Measurements from ENCODE around the gene ERCC5. TPM values are rescaled to one million over a fixed set of nuclear protein-coding genes. Genes with fewer than 3 reads are reported as not detected.

ERCC5 gene
- total and polyA plus RNA-seq, 4 donors: 17.7 to 44.8 (median 24.7) TPM

DNA sequence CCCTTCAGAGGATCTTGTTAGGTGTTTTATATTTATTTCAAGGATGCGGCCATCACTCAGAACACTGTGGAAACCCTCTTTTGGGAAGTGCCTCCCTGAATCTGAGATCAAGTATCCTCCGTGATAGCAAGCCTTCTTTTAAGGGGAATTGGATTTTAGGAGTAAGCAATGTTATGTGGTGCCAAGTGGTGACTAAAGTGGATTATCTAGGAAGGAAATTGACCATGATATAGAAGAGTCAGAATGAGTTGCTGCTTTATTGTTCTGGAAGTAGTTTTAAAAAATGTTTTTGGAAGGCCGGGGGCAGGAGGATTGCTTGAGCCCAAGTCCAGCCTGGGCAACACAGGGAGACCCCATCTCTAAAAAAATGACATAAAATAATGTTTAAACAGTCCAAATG is 6.7 kb downstream of the ERCC5 start:
- Histone ChIP-seq H3K9ac (ENCODE audit: low read depth in 1 of 2, low read length in 2 of 2) (no peak overlapping the region), H3K9me3 (ENCODE audit: control insufficient read depth in 4 of 4, low read length in 3 of 4) (no peaks in the 10 kb centered on the region), H3K27me3 (ENCODE audit: control insufficient read depth in 4 of 4, insufficient read depth in 4 of 4, low read length in 3 of 4) (no peaks in the 10 kb centered on the region), H3K27ac (ENCODE audit: low read depth in 1 of 2, low read length in 2 of 2) (no peak overlapping the region), H3K4me1 (ENCODE audit: control insufficient read depth in 4 of 4, insufficient read depth in 4 of 4, low read length in 3 of 4) (peaks cover 3 to 20% (median 17%) of the 10 kb centered on the region in 4 donors), H3K4me3 (ENCODE audit: low read depth in 1 of 3, low read length in 3 of 3) (no peak overlapping the region), H3K36me3 (ENCODE audit: control insufficient read depth in 4 of 4, insufficient read depth in 3 of 4, low read depth in 1 of 4, low read length in 3 of 4) (peaks cover 3 to 34% (median 33%) of the 10 kb centered on the region in 4 donors)
- no peak for DNase-seq (ENCODE audit: low spot score)
- TF ChIP-seq TAF1 (conservative IDR thresholded peaks at IDR 0.05): no peak
- TF ChIP-seq, protein P1, sequence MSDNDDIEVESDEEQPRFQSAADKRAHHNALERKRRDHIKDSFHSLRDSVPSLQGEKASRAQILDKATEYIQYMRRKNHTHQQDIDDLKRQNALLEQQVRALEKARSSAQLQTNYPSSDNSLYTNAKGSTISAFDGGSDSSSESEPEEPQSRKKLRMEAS (IDR thresholded peaks at IDR 0.05): no peak
- no peak for TF ChIP-seq RAD21 (IDR thresholded peaks at IDR 0.05)
- TF ChIP-seq, protein P2, sequence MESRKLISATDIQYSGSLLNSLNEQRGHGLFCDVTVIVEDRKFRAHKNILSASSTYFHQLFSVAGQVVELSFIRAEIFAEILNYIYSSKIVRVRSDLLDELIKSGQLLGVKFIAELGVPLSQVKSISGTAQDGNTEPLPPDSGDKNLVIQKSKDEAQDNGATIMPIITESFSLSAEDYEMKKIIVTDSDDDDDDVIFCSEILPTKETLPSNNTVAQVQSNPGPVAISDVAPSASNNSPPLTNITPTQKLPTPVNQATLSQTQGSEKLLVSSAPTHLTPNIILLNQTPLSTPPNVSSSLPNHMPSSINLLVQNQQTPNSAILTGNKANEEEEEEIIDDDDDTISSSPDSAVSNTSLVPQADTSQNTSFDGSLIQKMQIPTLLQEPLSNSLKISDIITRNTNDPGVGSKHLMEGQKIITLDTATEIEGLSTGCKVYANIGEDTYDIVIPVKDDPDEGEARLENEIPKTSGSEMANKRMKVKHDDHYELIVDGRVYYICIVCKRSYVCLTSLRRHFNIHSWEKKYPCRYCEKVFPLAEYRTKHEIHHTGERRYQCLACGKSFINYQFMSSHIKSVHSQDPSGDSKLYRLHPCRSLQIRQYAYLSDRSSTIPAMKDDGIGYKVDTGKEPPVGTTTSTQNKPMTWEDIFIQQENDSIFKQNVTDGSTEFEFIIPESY (IDR thresholded peaks at IDR 0.05): no peak
- TF ChIP-seq SP1 (IDR thresholded peaks at IDR 0.05): no peak
- no peak for TF ChIP-seq RXRA (IDR thresholded peaks at IDR 0.05)
- no peak for TF ChIP-seq GABPA (IDR thresholded peaks at IDR 0.05 in 1 of 2, conservative IDR thresholded peaks at IDR 0.05 in 1 of 2)
- TF ChIP-seq FOXA2 (IDR thresholded peaks at IDR 0.05): no peak
- WGBS: 84% methylated on average over 3 of the region's 3 CpGs

DNA sequence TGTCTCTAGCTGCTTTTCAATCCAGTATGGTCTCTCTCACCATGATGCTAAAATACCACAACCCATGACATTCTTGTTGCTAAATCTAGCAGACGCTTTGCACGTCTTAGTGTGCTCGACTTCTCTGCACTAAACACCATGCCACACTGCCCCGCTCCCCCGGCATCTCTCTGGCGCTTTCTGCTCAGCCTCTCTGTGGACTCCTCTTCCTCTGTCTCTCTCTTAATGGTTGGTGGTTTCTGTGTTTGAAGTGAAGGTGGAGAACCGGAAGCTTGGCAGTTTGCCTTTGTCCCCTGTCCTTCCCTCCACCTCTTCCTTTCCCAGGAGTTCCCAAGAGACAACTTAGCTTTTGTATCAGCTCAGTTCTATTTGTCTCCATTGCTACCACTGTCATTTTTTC is 8.8 kb downstream of the ERCC5 start:
- 84% methylated on average over 7 of the region's 7 CpGs for WGBS
- Histone ChIP-seq H3K27me3 (ENCODE audit: control insufficient read depth in 4 of 4, insufficient read depth in 4 of 4, low read length in 3 of 4) (no peaks in the 10 kb centered on the region), H3K4me3 (ENCODE audit: low read depth in 1 of 3, low read length in 3 of 3) (no peak overlapping the region), H3K9me3 (ENCODE audit: control insufficient read depth in 4 of 4, low read length in 3 of 4) (no peaks in the 10 kb centered on the region), H3K4me1 (ENCODE audit: control insufficient read depth in 4 of 4, insufficient read depth in 4 of 4, low read length in 3 of 4) (peaks cover 0 to 6% (median 1%) of the 10 kb centered on the region in 4 donors), H3K36me3 (ENCODE audit: control insufficient read depth in 4 of 4, insufficient read depth in 3 of 4, low read depth in 1 of 4, low read length in 3 of 4) (peaks cover 5 to 54% (median 52%) of the 10 kb centered on the region in 4 donors), H3K27ac (ENCODE audit: low read depth in 1 of 2, low read length in 2 of 2) (no peak overlapping the region), H3K9ac (ENCODE audit: low read depth in 1 of 2, low read length in 2 of 2) (no peak overlapping the region)
- TF ChIP-seq SP1 (IDR thresholded peaks at IDR 0.05) (no peak), RAD21 (IDR thresholded peaks at IDR 0.05) (no peak), HNF4A (conservative IDR thresholded peaks at IDR 0.05) (no peak)
- TF ChIP-seq, protein P2 (IDR thresholded peaks at IDR 0.05): no peak
- DNase-seq (ENCODE audit: low spot score): no peak

DNA sequence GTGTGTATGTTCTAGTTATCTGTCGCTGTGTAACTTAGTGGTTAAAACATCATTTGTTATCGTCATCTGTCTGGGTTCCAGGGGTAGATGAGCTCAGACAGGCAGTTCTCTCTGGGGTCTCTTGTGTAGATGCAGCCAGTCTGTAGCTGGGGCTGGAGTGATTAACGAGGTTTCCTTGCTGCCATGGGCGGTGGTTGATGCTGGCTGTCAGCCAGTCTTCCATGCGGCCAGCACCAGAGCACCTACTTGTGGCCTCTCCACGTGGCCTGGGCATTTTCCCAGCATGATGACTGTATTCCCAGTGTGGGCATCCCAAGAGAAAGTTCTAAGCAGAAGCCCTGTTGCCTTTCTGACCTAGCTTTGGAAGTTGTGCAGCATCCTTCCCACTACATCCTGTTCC is 10.7 kb downstream of the ERCC5 start:
- TF ChIP-seq RXRA (IDR thresholded peaks at IDR 0.05): no peak
- TF ChIP-seq, protein P1 (IDR thresholded peaks at IDR 0.05): peak; percentile 35
- H3K4me1 ChIP-seq (ENCODE audit: control insufficient read depth in 4 of 4, insufficient read depth in 4 of 4, low read length in 3 of 4): peaks cover 0 to 3% (median 0%) of the 10 kb centered on the region in 4 donors
- peaks cover 6 to 69% (median 66%) of the 10 kb centered on the region in 4 donors for H3K36me3 ChIP-seq (ENCODE audit: control insufficient read depth in 4 of 4, insufficient read depth in 3 of 4, low read depth in 1 of 4, low read length in 3 of 4)
- H3K9me3 ChIP-seq (ENCODE audit: control insufficient read depth in 4 of 4, low read length in 3 of 4): no peaks in the 10 kb centered on the region
- no peaks in the 10 kb centered on the region for H3K27me3 ChIP-seq (ENCODE audit: control insufficient read depth in 4 of 4, insufficient read depth in 4 of 4, low read length in 3 of 4)
- no peak overlapping the region for H3K4me3 ChIP-seq (ENCODE audit: low read depth in 1 of 3, low read length in 3 of 3)
- 43% methylated on average over 6 of the region's 6 CpGs for WGBS
- no peak overlapping the region for H3K9ac ChIP-seq (ENCODE audit: low read depth in 1 of 2, low read length in 2 of 2)
- no peak overlapping the region for H3K27ac ChIP-seq (ENCODE audit: low read depth in 1 of 2, low read length in 2 of 2)
- DNase-seq (ENCODE audit: low spot score): no peak
